Measurements from ENCODE around the gene DSG1. TPM values are rescaled to one million over a fixed set of nuclear protein-coding genes. Genes with fewer than 3 reads are reported as not detected.

DSG1 gene
- total and polyA plus RNA-seq, 2 experiments from 2014 or later, result not detected

GRCh38 chr18:31401156-31402025, 83.4 kb downstream of the DSG1 start:
- no peak overlapping the region for H3K27ac ChIP-seq
- no peak overlapping the region for H3K4me2 ChIP-seq (ENCODE audit: unreplicated experiment)
- 28 to 29% methylated on average over 6 of the region's 6 CpGs for WGBS, 2 experiments (ENCODE audit: low coverage in 1 of 2, low lambda C conversion rate in 2 of 2, missing lambda C conversion rate in 2 of 2)
- H4K20me1 ChIP-seq (ENCODE audit: insufficient read depth), result no peaks in the 10 kb centered on the region
- no peak for DNase-seq
- H3K9me3 ChIP-seq (ENCODE audit: low read depth), result no peaks in the 10 kb centered on the region
- no peaks in the 10 kb centered on the region for H3F3A ChIP-seq (ENCODE audit: insufficient read depth)
- no peak overlapping the region for H3K9ac ChIP-seq
- TF ChIP-seq EZH2phosphoT487 (IDR thresholded peaks at IDR 0.05; ENCODE audit: insufficient read depth, low read depth), result no peak
- no peaks in the 10 kb centered on the region for H3K9me2 ChIP-seq (ENCODE audit: insufficient read depth)
- no peaks in the 10 kb centered on the region for H3K79me2 ChIP-seq (ENCODE audit: insufficient read depth)
- in situ Hi-C loops (cut with MboI), result no loop called here
- H3K27me3 ChIP-seq (replicated peaks; ENCODE audit: insufficient read depth), result no peaks in the 10 kb centered on the region
- H3K4me1 ChIP-seq (ENCODE audit: insufficient read depth), result no peaks in the 10 kb centered on the region
- H2AFZ ChIP-seq, result no peak overlapping the region
- no peak overlapping the region for H3K4me3 ChIP-seq
- H3K36me3 ChIP-seq (ENCODE audit: low read depth), result no peaks in the 10 kb centered on the region

DNA sequence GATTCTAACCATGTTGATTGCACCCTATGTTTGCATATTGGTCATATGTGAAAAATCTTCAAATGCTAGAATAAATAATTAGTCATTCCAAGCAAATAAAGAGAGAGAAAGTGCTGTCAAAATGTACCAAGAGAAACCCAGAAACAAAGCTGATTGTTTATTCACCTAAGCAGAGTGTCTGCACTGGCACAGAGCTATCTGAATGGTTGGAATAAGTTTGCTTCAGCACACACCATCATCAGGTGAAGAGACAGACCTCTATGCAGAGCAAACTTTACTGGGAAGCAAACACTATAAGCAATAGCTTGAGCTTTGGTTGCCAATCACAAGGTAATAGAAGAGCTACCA, 84.0 kb downstream of the DSG1 start:
- Histone ChIP-seq H3K27me3 (replicated peaks; ENCODE audit: insufficient read depth) (no peaks in the 10 kb centered on the region), H4K20me1 (ENCODE audit: insufficient read depth) (no peaks in the 10 kb centered on the region), H3K9me3 (ENCODE audit: low read depth) (no peaks in the 10 kb centered on the region), H3K36me3 (ENCODE audit: low read depth) (no peaks in the 10 kb centered on the region), H3K4me1 (ENCODE audit: insufficient read depth) (no peaks in the 10 kb centered on the region), H2AFZ (no peak overlapping the region), H3K27ac (no peak overlapping the region), H3K9me2 (ENCODE audit: insufficient read depth) (no peaks in the 10 kb centered on the region), H3K79me2 (ENCODE audit: insufficient read depth) (no peaks in the 10 kb centered on the region), H3K9ac (no peak overlapping the region), H3K4me3 (no peak overlapping the region), H3F3A (ENCODE audit: insufficient read depth) (no peaks in the 10 kb centered on the region), H3K4me2 (ENCODE audit: unreplicated experiment) (no peak overlapping the region)
- TF ChIP-seq EZH2 (IDR thresholded peaks at IDR 0.05; ENCODE audit: insufficient read depth, poor library complexity, severe bottlenecking) (no peak), EZH2phosphoT487 (IDR thresholded peaks at IDR 0.05; ENCODE audit: insufficient read depth, low read depth) (no peak)
- in situ Hi-C loops (cut with MboI), result no loop called here
- DNase-seq, result no peak

GRCh38 chr18:31403409-31403808, 85.4 kb downstream of the DSG1 start:
- Histone ChIP-seq H3K79me2 (ENCODE audit: insufficient read depth) (no peaks in the 10 kb centered on the region), H3K9me3 (ENCODE audit: low read depth) (no peaks in the 10 kb centered on the region), H3K9ac (no peak overlapping the region), H3K4me1 (ENCODE audit: insufficient read depth) (no peaks in the 10 kb centered on the region), H3K9me2 (ENCODE audit: insufficient read depth) (no peaks in the 10 kb centered on the region), H4K20me1 (ENCODE audit: insufficient read depth) (no peaks in the 10 kb centered on the region), H3K4me2 (ENCODE audit: unreplicated experiment) (no peak overlapping the region), H3K27me3 (replicated peaks; ENCODE audit: insufficient read depth) (no peaks in the 10 kb centered on the region), H3K36me3 (ENCODE audit: low read depth) (no peaks in the 10 kb centered on the region), H3K4me3 (no peak overlapping the region), H2AFZ (no peak overlapping the region), H3K27ac (no peak overlapping the region), H3F3A (ENCODE audit: insufficient read depth) (no peaks in the 10 kb centered on the region)
- no peak for TF ChIP-seq EZH2phosphoT487 (IDR thresholded peaks at IDR 0.05; ENCODE audit: insufficient read depth, low read depth)
- no peak for TF ChIP-seq EZH2 (IDR thresholded peaks at IDR 0.05; ENCODE audit: insufficient read depth, poor library complexity, severe bottlenecking)
- in situ Hi-C loops (cut with MboI), result no loop called here
- DNase-seq, result no peak
- 21 to 32% methylated on average over 2 of the region's 2 CpGs for WGBS, 2 experiments (ENCODE audit: low coverage in 1 of 2, low lambda C conversion rate in 2 of 2, missing lambda C conversion rate in 2 of 2)

Small RNA genes lying within 50 kb of the gene (small RNA-seq; reads per million reads assigned to genes)
- not detected for gene RF00019 (ENCODE audit: low read depth, low replicate concordance)
- gene RNU6-167P (ENCODE audit: low read depth, low replicate concordance), result not detected

Other genes starting within 250 kb of the DSG1 start
- not detected in 2 replicates for gene DSC2, start 215.7 kb upstream of the DSG1 start, total RNA-seq (2014; rRNA removed; shearing (Covaris generic))
- gene DSC2, start 215.7 kb upstream of the DSG1 start, polyA plus RNA-seq (2016; fragmentation: Nextera tagmentation; extraction: Ambion mirVana), result not detected in 2 replicates
- gene DSC1, start 155.3 kb upstream of the DSG1 start, total RNA-seq (2014; rRNA removed; shearing (Covaris generic)), result not detected in 2 replicates
- not detected in 2 replicates for gene DSC1, start 155.3 kb upstream of the DSG1 start, polyA plus RNA-seq (2016; fragmentation: Nextera tagmentation; extraction: Ambion mirVana)
- gene DSG4, start 58.6 kb downstream of the DSG1 start, total RNA-seq (2014; rRNA removed; shearing (Covaris generic)), result not detected in 2 replicates
- not detected in 2 replicates for gene DSG4, start 58.6 kb downstream of the DSG1 start, polyA plus RNA-seq (2016; fragmentation: Nextera tagmentation; extraction: Ambion mirVana)
- not detected in 2 replicates for gene DSG3, start 129.6 kb downstream of the DSG1 start, total RNA-seq (2014; rRNA removed; shearing (Covaris generic))
- gene DSG3, start 129.6 kb downstream of the DSG1 start, polyA plus RNA-seq (2016; fragmentation: Nextera tagmentation; extraction: Ambion mirVana), result not detected in 2 replicates
- under 0.01 TPM in 1 of 2 replicates, not detected in the other for gene DSG2, start 180.0 kb downstream of the DSG1 start, total RNA-seq (2014; rRNA removed; shearing (Covaris generic))
- gene DSG2, start 180.0 kb downstream of the DSG1 start, polyA plus RNA-seq (2016; fragmentation: Nextera tagmentation; extraction: Ambion mirVana), result 0.04 TPM in 1 of 2 replicates, not detected in the other